Measurements from ENCODE around the gene GLB1L.
A peak's percentile ranks its signal among the peaks of the same experiment; 100 is the strongest.

The GLB1L gene

DNA sequence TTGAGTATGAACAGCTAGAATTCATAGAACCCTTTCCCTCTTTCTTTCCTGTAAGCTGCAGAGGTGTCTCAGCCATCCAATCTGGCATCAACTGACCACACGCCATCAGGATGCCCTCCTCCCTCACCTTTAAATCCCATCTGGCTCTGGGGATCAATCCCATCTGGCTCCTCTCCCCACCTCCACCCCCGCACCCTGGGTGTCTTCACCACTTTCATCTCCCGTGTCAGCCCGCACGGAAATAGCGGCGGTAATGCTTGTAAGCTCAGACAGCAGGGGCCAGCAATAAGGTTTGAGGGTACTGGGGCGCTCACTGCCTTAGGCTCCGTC lies 7.3 kb upstream of the GLB1L start:
- no peak for DNase-seq

DNA sequence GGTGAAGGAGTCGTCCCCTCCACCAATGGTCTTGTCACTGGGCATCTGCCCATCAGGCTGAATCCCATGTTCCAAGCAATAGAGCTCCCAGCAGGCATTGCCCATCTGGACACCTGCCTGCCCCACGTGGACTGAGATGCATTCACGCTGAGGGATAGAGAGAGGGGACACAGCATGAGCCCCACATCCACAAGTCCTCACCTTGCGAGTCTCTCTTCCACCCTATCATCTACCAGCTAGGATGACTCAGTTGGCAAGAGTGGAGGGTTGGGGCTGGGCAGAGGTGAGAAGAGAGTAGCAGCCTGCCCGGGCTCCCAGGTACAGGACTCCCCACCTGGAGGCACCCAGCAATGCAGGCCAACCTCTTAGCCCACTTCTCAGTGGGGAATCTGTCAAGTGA lies 6.8 kb upstream of the GLB1L start:
- DNase-seq: no peak

DNA sequence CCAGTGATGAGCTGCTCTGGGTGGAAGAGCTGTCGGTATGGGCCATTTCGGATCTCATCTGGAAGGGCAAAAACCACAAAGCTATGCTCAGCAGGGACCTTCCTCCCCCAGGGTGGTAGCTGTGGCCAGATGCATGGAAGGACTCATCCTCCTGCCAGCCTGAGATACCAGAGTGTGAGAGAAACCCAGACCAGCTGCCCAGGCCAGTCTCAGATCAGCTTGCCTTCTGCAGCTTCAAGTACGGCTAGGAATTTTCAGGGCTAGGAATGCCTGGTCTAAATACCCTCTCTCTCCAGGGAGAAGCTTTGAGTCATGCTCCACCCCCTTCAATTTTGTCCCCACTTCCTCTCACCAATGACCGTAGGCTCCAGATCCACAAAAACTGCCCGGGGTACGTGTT lies 6.4 kb upstream of the GLB1L start:
- DNase-seq: no peak

DNA sequence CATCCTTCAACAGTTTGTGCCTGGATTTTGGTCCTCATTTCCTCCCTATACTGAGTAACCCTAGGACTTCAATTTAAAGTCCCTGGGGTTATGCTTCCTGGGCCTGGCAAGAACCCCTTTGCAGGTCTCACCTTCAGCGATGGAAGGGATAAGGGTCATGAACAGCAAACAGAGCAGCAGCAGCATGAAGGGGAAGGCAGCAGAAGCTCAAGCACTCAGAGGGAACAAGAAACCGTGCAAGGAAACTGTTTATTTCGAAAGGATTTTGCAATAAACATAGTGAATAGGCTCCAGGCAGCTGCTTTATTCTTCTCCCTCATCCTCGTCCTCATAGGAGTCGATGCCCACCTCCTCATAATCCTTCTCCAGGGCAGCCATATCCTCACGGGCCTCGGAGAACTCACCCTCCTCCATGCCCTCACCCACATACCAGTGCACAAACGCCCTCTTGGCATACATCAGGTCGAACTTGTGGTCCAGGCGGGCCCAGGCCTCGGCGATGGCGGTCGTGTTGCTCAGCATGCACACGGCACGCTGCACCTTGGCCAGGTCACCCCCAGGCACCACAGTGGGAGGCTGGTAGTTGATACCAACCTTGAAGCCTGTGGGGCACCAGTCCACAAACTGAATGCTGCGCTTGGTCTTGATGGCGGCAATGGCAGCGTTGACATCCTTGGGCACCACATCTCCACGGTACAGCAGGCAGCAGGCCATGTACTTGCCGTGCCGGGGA lies 5.0 kb upstream of the GLB1L start:
- no peak for DNase-seq

DNA sequence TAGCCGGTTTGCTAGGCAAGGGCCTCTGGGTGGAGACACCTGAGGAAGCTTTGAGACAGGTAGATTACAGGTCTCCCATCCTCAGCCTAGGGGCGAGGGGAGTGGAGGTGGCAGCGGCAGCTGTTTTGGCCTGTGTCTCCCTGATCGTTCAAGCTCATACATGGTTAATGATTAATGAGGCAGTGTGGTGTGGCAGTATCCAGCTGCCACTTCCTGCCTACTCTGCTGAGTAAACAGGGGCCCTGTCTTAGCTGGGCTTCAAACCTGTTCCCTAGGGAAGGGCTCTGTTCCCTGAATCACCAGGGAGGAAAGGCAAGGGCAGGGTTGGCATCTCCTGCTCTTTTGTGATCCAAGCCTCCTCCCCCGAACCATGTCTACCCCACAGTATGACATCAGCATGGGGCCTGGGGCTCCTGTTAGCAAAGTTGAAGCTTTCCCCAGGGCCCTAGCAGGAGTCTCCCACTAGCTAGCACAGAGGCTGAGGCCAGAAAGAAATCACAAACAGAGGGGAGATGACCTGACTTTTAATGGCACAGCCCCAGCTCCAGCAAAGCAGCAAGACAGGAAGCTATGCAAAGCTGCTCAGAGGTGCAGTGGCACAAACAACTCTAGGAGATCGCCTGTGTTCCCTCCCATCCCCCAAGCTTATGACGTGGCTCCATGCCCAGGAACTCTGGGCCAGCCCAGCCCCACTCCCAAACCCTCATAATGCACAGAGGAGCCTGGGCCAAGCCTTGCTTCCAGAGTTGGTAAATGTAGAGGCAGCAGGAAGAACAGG lies 4.1 kb upstream of the GLB1L start:
- no peak for DNase-seq

DNA sequence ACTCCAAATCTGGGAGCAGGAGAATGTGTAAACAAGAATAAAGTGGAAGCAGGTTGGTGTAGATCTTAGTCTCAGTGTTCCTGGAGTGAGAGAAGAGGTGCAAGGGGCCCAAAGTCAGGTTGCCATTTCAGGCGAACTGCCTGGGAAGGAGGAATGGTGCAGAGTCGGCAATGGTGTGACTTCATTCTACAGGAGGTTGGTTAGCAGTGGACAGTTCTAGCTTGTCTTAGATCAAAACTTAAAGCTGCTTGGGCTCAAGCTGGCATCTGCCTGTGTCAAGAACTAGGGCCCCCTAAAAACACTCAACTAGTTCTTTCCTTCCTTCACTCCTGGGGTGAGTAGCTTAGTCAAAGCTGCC lies 3.6 kb upstream of the GLB1L start:
- no peak for DNase-seq

DNA sequence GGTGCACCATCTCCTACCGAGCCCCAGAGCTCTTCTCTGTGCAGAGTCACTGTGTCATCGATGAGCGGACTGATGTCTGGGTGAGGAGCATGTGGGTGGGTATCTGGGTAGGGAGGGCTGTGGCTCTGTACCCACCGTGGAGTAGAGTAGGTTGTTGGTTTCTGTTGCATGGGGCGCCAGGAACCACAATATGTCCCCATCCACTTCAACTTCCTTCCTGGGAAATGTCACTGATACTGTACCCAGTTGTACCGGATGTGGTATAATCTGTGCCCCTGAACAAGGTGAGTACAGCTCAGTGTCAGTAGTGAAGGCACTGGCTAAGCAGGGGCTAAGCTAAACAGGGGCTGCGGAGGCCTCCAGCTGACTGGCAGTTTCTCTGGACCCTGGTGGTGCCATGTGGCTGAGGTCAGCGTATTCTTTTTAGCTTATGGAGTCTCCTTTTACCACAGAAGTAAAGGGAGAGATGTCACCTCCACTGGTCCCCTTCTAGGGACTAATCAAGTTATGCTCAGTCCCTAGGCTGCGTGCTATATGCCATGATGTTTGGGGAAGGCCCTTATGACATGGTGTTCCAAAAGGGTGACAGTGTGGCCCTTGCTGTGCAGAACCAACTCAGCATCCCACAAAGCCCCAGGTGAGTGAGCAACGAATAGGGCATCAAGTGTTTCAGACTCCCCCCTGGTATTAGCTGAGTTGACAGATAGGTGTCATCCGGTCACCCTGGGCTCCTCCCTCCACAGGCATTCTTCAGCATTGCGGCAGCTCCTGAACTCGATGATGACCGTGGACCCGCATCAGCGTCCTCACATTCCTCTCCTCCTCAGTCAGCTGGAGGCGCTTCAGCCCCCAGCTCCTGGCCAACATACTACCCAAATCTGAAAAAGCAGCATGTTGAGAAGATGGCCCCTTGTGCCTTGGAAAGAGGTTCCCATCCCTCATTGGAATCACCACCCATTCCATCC lies 2.7 kb upstream of the GLB1L start:
- DNase-seq: no peak

DNA sequence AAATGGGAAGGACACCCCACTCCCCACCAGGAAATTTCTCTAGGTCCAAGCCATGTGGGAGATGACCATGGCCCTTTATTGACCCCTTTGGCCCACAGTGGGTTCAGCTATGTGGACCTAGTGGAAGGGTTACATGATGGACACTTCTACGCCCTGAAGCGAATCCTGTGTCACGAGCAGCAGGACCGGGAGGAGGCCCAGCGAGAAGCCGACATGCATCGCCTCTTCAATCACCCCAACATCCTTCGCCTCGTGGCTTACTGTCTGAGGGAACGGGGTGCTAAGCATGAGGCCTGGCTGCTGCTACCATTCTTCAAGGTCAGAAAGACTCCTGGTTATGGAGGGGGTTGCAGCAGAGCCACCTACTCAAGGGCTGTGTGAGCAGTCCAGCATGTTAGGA lies 1.3 kb upstream of the GLB1L start:
- no peak for DNase-seq

DNA sequence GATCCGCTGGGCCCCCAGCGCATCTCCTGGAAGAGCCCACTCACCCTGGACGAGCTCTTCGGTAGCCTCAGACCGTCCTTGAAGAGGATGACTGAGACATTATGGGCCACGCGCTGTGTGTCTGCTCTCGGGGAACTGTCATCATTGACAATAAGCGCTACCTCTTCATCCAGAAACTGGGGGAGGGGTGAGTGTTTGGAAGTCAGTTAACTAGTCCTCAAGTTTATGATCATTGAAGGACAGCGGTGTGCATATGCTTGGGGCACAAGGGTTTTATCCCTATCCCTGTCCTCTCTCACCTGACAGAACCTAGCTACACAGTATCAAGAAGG lies 621 bp upstream of the GLB1L start:
- DNase-seq: no peak

DNA sequence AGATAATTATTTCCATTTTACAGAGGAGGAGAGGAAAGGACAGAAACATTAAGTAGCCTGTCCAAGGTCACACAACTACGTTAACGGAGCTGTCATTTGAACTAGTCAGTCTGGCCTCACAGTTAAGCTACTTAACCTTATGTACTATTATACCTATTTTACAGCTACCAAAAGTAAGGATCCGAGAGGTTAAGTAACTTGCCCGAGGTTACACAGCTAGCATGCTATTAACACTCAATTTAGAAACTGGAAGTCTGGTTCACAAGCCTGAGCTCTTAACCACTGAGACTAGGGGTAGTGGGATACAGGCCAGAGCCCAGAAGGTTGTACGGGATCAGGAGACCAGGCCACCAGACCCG lies 476 bp downstream of the GLB1L start:
- no peak for DNase-seq

DNA sequence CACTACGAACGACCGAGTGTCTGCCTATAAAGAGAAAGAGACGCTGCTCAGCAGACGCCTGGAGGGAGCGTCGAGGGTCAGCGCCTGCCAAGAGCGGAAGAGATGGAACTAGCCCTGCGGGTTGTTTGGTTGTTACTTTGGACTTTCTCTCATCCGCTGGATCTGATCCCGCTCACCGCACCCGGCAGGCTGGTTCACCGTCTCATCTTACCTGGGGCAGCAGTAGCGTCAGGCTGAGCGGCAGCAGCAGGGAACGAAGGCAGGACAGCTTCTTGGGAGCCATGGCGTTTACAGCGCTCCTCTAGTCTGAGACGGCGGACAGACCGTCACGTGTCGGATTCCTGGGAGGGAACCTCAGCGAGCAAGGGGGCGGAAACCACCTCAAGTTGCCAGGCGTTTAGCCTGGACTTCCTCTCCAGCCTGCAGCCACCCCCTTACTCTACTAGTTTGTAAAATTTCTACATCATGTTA lies 1.9 kb downstream of the GLB1L start:
- no peak for DNase-seq

DNA sequence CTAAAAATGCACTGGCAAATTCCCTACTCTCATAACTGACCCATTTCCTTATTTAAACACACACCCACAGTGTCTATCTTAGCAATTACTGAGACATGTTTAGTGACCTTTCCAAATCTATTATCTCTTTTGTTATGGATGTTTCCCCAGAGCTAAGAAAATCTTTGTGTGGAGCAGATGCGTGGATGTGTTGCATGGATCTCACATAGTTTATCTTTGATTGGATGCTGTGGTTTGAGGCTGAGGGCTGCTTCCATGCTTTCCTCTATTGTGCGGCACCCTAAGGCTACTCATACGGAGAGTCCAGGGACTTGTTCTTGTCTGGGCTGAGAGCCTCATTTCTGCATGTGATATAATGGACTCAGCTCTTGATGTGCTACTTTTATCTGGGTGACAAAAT lies 10.9 kb downstream of the GLB1L start:
- no peak for DNase-seq

DNA sequence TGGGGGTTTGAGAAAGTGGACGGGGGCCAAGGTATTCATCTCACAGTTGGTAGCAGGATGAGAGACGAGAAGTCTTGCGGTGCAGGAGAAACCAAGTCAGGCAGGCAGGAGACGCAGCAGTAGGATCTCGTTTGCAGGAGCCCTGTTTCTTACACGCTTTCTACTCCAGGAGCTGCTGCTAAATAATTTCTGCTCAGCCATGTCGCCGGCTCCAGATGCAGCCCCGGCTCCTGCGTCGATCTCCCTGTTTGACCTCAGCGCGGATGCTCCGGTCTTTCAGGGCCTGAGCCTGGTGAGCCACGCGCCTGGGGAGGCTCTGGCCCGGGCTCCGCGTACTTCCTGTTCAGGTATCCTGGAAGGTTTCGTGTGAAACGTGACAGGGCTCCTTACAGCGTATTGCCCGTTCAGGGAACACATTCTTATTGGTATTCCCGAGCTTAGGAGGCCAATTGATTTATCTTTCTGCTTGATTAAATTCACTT lies 15.1 kb downstream of the GLB1L start:
- no peak for DNase-seq

DNA sequence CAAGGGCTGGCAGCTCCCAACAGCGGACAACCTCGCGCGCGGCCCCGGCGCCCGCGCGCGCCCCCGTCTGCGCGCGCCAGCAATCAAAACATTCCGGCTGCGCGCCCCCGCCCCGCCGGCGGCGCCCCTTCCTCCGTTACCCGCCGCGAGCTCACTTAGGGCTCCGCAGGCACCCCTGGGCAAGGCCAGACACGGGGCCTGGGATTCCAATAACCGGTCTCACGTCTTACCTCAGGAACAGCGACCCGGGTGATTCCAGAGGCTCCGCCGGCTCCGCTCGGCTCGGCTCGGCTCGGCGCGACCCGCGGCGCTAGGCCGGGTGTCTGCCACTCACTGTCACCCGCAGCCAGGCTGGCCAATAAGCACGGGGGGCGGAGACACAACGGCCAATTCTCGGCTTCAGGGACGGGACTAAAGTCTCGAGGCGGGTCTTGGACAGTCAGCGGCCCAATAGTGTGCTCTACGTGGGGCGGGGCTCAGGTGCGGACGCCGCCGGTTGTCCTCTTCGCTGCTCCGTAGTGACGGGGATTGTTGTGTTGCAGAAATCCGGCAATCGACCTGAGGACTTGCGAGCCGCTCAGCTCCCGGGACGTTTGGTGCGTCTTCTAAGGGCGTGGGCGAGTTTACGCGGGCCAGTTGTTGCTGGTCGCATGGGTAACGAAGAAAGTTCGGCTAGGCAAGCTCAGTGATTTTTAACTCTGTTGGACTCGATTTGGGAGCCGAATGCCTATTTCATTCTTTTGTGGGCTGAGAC lies 15.8 kb downstream of the GLB1L start, which contains the start of the genes ANKZF1 and ATG9A:
ANKZF1 (plus strand) TSS at position 502 of the 754 bp plus-strand sequence. CDS start 452 bp downstream, outside the sequence.
ATG9A (minus strand) TSS at position 332 of the 754 bp plus-strand sequence. CDS start 1,612 bp downstream, outside the sequence.
- DNase-seq: peak; percentile 94

DNA sequence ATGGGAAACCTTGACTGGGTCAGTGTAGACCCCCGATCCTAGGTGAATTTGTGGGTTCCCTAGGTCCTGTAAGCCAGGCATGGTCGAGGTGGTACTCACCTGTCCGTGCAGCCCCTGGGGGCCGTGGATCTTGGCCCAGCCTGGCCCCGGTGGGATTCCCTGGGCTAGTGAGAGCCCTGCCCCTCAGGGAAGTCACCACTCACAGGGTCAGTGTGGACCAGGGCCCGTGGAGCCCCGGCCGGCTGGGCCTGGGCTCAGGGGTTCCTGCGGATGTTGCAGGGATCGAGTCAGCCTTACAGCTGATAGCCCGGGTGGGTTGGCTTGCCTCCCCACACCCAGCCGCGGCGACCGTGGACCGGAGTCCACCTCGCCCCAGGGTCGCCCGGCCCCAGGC lies 16.3 kb downstream of the GLB1L start:
- DNase-seq: no peak

DNA sequence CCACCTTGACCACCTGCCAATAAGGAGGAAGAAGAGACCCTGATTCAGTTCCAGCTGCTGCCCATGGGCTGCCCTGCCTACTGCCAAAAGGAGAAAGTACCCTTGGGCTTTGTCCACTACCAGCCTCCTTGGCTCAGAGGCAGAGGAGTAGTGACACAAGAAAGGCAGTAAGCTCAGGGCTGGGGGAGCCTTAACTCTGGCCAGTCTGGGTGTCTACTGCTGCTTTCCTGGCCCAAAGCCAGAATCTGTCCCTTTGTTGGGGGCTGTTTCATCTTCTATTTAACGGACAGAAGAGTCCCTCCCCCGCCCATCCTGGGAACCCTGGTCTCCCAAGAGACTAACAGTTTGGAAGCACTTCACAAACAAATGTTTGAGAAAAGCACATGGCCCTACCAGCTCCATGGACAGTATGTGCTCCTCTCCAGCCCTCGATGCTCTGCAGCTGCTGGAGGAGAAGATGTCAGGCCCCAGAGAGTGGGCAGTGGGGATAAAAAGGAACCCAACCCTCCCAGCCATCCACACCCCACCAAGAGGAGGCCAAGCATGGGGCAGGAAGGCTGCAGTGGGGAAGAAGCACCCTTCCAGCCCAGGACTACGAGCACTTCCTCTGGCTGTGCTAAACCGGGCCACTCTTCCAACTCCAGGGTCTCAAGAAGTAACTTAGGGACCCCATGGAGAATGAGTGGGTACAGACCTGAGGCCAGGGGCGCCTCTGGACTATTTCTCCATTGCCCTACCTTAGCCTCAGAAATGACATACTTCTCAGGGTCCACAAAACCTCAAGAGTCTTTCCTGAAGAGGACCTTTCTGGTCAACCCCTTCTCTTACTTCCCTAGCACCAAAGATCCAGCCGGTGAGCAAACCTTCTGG lies 17.0 kb downstream of the GLB1L start:
- no peak for DNase-seq

DNA sequence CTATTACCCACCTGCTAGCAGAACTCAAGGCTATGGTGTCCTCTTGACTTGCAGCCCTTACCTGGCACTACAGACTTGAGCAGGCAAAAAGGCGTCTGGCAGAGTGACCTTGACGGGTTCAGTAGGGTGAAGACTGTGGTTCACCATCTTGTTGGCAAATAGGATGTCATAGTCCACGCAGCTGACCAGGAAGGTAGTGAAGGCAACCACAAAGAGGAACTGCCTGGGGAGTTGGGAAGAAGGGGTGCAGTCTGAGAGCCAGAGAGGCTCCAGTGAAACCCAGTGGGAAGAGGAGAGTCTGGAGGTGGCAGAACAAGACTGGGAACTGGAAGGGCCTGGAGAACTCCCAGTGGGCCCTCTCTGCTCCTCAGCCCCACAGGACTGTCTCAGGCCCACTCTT lies 19.9 kb downstream of the GLB1L start:
- DNase-seq: no peak

DNA sequence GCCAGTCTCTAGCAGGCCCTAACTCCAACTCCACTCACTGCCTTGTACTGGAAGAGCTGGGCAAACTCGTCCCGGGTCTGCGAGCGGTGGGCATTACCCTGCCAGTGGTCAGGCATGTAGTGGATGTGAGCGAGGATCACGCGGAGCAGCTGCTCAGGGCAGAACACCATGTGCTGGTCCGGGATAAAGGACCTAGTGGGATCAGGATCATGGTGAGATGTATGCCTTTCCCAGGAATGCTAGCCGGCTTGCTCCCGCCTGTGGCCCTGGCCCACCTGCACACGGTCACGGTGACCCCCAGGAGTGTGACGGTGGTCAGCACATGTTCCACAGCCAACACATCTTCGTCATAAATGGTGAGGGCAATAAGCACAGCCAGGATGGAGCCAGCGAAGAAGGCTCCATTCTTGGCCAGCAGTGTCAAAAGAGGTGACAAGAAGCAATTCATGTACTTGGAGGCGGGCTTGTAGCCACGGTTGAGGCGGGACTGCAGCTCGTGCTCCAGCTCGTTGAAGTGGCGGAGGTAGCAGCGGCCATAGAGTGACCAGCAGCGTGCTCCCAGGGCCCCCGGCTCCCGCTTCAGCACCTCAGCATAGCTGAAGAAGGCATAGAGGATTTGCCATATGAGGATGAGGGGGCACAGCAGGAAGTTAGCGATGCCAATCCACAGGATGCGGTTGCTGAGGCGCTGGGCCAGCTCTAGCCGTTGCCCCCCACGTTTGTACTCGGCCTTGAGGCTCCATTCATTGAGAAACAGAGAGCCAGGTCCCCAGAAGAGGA lies 21.2 kb downstream of the GLB1L start:
- DNase-seq: no peak

DNA sequence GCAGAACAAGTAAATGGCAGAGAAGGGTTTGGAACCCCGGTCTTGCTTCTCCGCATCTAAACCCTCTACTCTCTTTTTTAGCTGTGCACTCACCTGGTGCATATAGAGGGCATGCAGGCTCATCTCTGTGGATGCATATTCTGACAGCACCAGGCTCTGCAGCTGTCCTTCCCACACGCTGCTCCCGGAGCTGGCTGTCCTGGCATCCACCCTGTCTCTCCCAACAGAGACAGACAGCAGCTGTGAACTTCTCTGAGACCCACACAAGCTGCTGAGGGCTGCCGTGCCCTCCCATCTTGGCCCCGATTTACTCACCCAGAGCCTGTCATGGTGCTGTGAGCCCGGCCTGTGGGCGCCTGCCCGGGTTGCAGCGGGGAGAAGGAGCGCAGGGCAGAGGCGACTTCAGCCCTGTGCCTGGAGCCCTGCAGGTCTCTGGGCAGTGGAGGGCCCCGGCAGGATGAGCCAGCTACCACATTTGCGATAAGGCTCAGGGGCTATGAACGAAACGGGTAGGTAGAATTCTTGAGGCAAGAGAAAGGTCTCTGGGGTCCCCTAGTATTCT lies 23.2 kb downstream of the GLB1L start:
- no peak for DNase-seq

DNA sequence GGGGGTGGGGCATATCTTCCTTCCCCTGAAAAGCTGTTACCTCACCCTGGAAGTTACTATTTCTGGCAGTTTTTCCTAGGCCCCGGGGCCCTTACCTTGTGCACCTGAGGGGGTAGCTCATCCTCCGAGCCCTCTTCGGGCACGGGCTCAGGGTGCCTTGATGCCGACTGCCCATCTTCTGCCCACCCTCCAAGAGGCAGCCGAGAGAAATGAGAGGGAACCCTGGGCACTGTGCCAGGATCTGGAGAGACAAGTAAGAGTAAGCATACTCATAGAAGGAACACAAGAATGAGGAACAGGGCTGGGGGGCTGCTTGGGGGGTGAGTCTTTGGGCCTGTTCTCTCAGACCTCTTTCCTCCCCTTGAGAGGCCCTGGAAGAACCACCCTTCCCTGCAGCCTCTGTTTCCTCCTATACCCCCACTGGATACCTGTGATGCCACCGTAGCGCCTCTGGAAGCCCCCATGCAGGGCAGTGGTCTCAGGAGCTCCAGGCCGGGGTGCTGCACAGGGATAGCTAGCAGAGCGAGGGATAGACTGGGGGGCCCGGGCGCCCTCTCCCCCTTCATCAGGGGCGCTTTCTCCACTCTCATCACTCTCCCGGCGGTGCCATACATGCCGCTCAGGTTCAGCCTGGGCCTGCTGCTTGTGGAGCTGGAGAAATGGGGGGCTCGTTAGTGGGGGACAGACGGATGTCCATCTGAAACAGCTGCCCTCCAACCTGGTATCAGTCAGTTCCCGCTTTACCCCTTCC lies 24.4 kb downstream of the GLB1L start:
- no peak for DNase-seq
